B cell (primary cell): Measurements from ENCODE around the gene EVL.

Experiments
- EZH2 ChIP-seq: IDR thresholded peaks from 2 replicates; pipeline ENCODE4 v1.6.1; 2012; ENCODE audit warnings: borderline replicate concordance, low read depth, mild to moderate bottlenecking, moderate library complexity, low read length; ENCODE audit not compliant: insufficient read depth, poor library complexity, severe bottlenecking
- TF ChIP-seq, protein P1 (sequence below): fragments of 200-600 bp; IDR thresholded peaks from one replicate; pipeline ENCODE4 v1.8.0; 2022; ENCODE audit warnings: antibody characterized with exemption, mild to moderate bottlenecking

DNA sequence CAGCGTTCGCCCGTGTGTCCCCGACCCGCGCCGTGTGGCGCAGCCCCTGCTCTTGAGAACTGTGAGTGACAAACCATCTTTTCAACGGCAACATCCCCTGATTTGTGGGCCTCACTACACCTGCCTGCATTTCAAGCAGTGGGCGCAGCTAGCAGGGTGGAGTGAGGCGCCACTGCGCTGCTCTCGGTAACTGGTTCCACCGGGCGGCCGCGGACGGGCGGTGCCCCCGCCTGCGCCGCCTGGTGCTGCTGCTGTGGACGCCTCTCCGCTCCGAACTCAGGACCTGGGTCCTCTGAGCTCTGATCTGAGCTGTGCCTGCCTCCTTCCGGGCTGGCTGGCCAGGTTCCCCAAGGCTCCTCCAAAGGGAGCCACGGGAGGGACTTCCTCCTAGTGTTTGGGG lies 100.2 kb downstream of the EVL start:
- TF ChIP-seq, protein P1, sequence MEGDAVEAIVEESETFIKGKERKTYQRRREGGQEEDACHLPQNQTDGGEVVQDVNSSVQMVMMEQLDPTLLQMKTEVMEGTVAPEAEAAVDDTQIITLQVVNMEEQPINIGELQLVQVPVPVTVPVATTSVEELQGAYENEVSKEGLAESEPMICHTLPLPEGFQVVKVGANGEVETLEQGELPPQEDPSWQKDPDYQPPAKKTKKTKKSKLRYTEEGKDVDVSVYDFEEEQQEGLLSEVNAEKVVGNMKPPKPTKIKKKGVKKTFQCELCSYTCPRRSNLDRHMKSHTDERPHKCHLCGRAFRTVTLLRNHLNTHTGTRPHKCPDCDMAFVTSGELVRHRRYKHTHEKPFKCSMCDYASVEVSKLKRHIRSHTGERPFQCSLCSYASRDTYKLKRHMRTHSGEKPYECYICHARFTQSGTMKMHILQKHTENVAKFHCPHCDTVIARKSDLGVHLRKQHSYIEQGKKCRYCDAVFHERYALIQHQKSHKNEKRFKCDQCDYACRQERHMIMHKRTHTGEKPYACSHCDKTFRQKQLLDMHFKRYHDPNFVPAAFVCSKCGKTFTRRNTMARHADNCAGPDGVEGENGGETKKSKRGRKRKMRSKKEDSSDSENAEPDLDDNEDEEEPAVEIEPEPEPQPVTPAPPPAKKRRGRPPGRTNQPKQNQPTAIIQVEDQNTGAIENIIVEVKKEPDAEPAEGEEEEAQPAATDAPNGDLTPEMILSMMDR = no peak
- TF ChIP-seq EZH2 = no peak
